ENCODE data around the gene PLA2G6. TPM values are rescaled to one million over a fixed set of nuclear protein-coding genes. Genes with fewer than 3 reads are reported as not detected.

The PLA2G6 gene
- total and polyA plus RNA-seq, 2 experiments from 2014 or later: 5.5 to 6.5 TPM

DNA sequence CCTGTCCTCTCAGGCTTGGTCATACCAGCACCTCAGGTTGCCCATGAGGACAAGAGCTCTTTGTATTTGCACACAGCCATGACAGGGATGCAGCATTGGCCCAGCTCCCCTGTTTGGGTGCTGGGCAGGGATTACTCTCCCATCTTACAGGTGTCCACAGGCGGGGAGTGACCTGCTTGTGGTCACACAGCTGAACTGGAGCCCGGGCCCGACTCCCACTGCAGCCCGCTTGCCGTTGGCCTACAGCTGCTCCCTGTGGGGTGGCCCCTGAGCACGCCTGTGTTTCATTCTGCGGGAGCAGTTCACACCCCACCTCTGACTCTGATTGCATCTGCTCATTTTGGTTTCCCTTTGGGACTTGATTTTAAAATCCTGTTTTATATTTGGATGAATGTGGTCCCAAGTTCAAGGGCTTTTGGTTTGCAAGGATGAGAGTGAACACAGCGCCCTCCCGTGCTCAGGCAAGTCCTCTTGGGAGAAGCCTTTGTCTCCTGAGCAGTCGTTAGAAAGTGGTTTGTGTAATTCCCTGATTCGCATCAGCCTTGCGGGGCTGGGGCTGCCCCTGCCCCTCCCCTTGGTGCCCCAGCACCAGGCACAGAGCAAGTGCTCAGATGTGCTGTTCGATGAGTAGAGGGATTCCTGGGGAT, 115.1 kb downstream of the PLA2G6 start:
- no peaks in the 10 kb centered on the region for H3K9me2 ChIP-seq (ENCODE audit: insufficient read depth)
- WGBS, 2 experiments (ENCODE audit: low coverage in 1 of 2, low lambda C conversion rate in 2 of 2, missing lambda C conversion rate in 2 of 2): 68 to 71% methylated on average over 13 of the region's 13 CpGs
- no peaks in the 10 kb centered on the region for H3K9me3 ChIP-seq (ENCODE audit: low read depth)
- in situ Hi-C loops (cut with MboI): no loop called here
- DNase-seq: no peak
- H3K9ac ChIP-seq: no peak overlapping the region
- H3K27ac ChIP-seq: no peak overlapping the region
- no peaks in the 10 kb centered on the region for H3K4me1 ChIP-seq (ENCODE audit: insufficient read depth)
- TF ChIP-seq EZH2 (IDR thresholded peaks at IDR 0.05; ENCODE audit: insufficient read depth, poor library complexity, severe bottlenecking) (no peak), EZH2phosphoT487 (IDR thresholded peaks at IDR 0.05; ENCODE audit: insufficient read depth, low read depth) (no peak)
- H3K27me3 ChIP-seq (replicated peaks; ENCODE audit: insufficient read depth): no peaks in the 10 kb centered on the region
- H3K4me2 ChIP-seq (ENCODE audit: unreplicated experiment): no peak overlapping the region
- no peak overlapping the region for H3K4me3 ChIP-seq
- no peaks in the 10 kb centered on the region for H4K20me1 ChIP-seq (ENCODE audit: insufficient read depth)
- no peaks in the 10 kb centered on the region for H3K79me2 ChIP-seq (ENCODE audit: insufficient read depth)
- H2AFZ ChIP-seq: no peak overlapping the region
- H3F3A ChIP-seq (ENCODE audit: insufficient read depth): no peaks in the 10 kb centered on the region
- no peaks in the 10 kb centered on the region for H3K36me3 ChIP-seq (ENCODE audit: low read depth)

DNA sequence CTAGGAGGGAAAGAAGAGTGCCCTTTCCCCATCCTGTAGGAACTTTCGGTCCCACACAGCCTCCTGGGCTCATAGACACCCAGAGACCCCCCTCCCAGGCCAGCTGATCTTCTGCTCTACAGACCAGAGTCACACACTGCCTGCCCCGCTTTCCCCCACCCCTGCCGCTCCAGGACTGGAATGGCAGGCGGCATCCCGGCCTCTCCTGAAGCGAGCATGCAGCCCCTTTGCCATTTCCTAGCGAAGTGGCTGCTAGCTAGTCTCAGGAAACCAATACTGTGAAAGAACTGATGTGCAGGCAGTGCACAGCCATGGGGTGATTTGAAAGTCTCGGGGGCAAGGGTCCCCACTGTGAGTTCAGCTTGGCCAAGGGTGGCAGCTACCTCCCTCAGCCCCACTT, 116.1 kb downstream of the PLA2G6 start:
- no peaks in the 10 kb centered on the region for H3K36me3 ChIP-seq (ENCODE audit: low read depth)
- TF ChIP-seq EZH2 (IDR thresholded peaks at IDR 0.05; ENCODE audit: insufficient read depth, poor library complexity, severe bottlenecking) (no peak), EZH2phosphoT487 (IDR thresholded peaks at IDR 0.05; ENCODE audit: insufficient read depth, low read depth) (no peak)
- WGBS, 2 experiments (ENCODE audit: low coverage in 1 of 2, low lambda C conversion rate in 2 of 2, missing lambda C conversion rate in 2 of 2): 91 to 98% methylated on average over 8 of the region's 8 CpGs
- no peaks in the 10 kb centered on the region for H3K9me3 ChIP-seq (ENCODE audit: low read depth)
- no peaks in the 10 kb centered on the region for H3K27me3 ChIP-seq (replicated peaks; ENCODE audit: insufficient read depth)
- no peak overlapping the region for H2AFZ ChIP-seq
- no peak overlapping the region for H3K27ac ChIP-seq
- H3K9ac ChIP-seq: no peak overlapping the region
- no peaks in the 10 kb centered on the region for H3K79me2 ChIP-seq (ENCODE audit: insufficient read depth)
- DNase-seq: no peak
- no peak overlapping the region for H3K4me3 ChIP-seq
- no peaks in the 10 kb centered on the region for H3K9me2 ChIP-seq (ENCODE audit: insufficient read depth)
- H3K4me1 ChIP-seq (ENCODE audit: insufficient read depth): no peaks in the 10 kb centered on the region
- H3F3A ChIP-seq (ENCODE audit: insufficient read depth): no peaks in the 10 kb centered on the region
- in situ Hi-C loops (cut with MboI): no loop called here
- no peaks in the 10 kb centered on the region for H4K20me1 ChIP-seq (ENCODE audit: insufficient read depth)
- no peak overlapping the region for H3K4me2 ChIP-seq (ENCODE audit: unreplicated experiment)

DNA sequence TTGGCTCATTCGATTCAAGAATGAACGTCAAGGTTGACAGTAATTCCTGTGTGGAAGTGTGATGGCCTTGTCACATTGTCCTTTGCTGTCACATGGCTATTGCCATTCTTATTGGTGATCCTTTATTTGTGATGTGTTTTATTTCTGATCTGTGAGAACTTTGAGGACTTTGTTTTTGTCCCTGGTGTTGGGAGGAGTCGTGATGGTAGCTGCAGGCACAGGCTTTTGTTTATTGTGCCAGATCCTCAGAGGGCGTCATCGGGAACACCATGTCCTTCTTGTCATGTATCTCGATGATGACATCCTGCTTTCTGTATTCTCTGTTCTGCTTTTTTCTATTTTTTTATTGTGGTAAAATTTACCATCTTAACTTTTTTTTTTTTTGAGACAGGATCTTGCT, 118.8 kb downstream of the PLA2G6 start:
- Histone ChIP-seq H3K27ac (no peak overlapping the region), H3K9ac (no peak overlapping the region), H3K4me3 (no peak overlapping the region), H3K4me2 (ENCODE audit: unreplicated experiment) (no peak overlapping the region), H3K9me3 (ENCODE audit: low read depth) (no peaks in the 10 kb centered on the region), H3K9me2 (ENCODE audit: insufficient read depth) (no peaks in the 10 kb centered on the region), H3K36me3 (ENCODE audit: low read depth) (no peaks in the 10 kb centered on the region), H3K79me2 (ENCODE audit: insufficient read depth) (no peaks in the 10 kb centered on the region), H2AFZ (no peak overlapping the region), H3K27me3 (replicated peaks; ENCODE audit: insufficient read depth) (no peaks in the 10 kb centered on the region), H3F3A (ENCODE audit: insufficient read depth) (no peaks in the 10 kb centered on the region), H3K4me1 (ENCODE audit: insufficient read depth) (no peaks in the 10 kb centered on the region), H4K20me1 (ENCODE audit: insufficient read depth) (no peaks in the 10 kb centered on the region)
- no peak for TF ChIP-seq EZH2phosphoT487 (IDR thresholded peaks at IDR 0.05; ENCODE audit: insufficient read depth, low read depth)
- TF ChIP-seq EZH2 (IDR thresholded peaks at IDR 0.05; ENCODE audit: insufficient read depth, poor library complexity, severe bottlenecking): no peak
- DNase-seq: no peak
- in situ Hi-C loops (cut with MboI): no loop called here
- WGBS, 2 experiments (ENCODE audit: low coverage in 1 of 2, low lambda C conversion rate in 2 of 2, missing lambda C conversion rate in 2 of 2): 20 to 25% methylated on average over 6 of the region's 6 CpGs

Small RNA genes lying within 50 kb of the gene (small RNA-seq; reads per million reads assigned to genes)
- 0.19 reads per million for gene RN7SL704P (ENCODE audit: low read depth, low replicate concordance)

Other genes with a start within 250 kb of the PLA2G6 start
- 0.22 TPM in 1 of 2 replicates, not detected in the other for gene C22orf23, start 228.2 kb downstream of the PLA2G6 start, total RNA-seq (2014; rRNA removed; shearing (Covaris generic))
- gene C22orf23, start 228.2 kb downstream of the PLA2G6 start, polyA plus RNA-seq (2016; fragmentation: Nextera tagmentation; extraction: Ambion mirVana): 0.82 and 1.1 TPM in 2 replicates
- 15.6 and 71.4 TPM in 2 replicates for gene POLR2F, start 228.1 kb downstream of the PLA2G6 start, total RNA-seq (2014; rRNA removed; shearing (Covaris generic))
- 146 and 148 TPM in 2 replicates for gene POLR2F, start 228.1 kb downstream of the PLA2G6 start, polyA plus RNA-seq (2016; fragmentation: Nextera tagmentation; extraction: Ambion mirVana)
- gene SOX10, start 197.3 kb downstream of the PLA2G6 start, total RNA-seq (2014; rRNA removed; shearing (Covaris generic)): not detected in 2 replicates
- gene SOX10, start 197.3 kb downstream of the PLA2G6 start, polyA plus RNA-seq (2016; fragmentation: Nextera tagmentation; extraction: Ambion mirVana): not detected in 2 replicates
- gene PICK1, start 124.4 kb downstream of the PLA2G6 start, total RNA-seq (2014; rRNA removed; shearing (Covaris generic)): 12.4 and 14.4 TPM in 2 replicates
- gene PICK1, start 124.4 kb downstream of the PLA2G6 start, polyA plus RNA-seq (2016; fragmentation: Nextera tagmentation; extraction: Ambion mirVana): 8.1 and 8.4 TPM in 2 replicates
- gene SLC16A8, start 97.6 kb downstream of the PLA2G6 start, total RNA-seq (2014; rRNA removed; shearing (Covaris generic)): 0.51 and 1.4 TPM in 2 replicates
- 0.52 and 1.3 TPM in 2 replicates for gene SLC16A8, start 97.6 kb downstream of the PLA2G6 start, polyA plus RNA-seq (2016; fragmentation: Nextera tagmentation; extraction: Ambion mirVana)
- 12.6 and 24.3 TPM in 2 replicates for gene BAIAP2L2, start 71.1 kb downstream of the PLA2G6 start, total RNA-seq (2014; rRNA removed; shearing (Covaris generic))
- 13.2 and 13.4 TPM in 2 replicates for gene BAIAP2L2, start 71.1 kb downstream of the PLA2G6 start, polyA plus RNA-seq (2016; fragmentation: Nextera tagmentation; extraction: Ambion mirVana)
- gene MAFF, start 20.2 kb upstream of the PLA2G6 start, total RNA-seq (2014; rRNA removed; shearing (Covaris generic)): 68.1 and 73.0 TPM in 2 replicates
- gene MAFF, start 20.2 kb upstream of the PLA2G6 start, polyA plus RNA-seq (2016; fragmentation: Nextera tagmentation; extraction: Ambion mirVana): 34.6 and 37.1 TPM in 2 replicates
- gene TMEM184B, start 91.2 kb upstream of the PLA2G6 start, total RNA-seq (2014; rRNA removed; shearing (Covaris generic)): 73.2 and 91.0 TPM in 2 replicates
- gene TMEM184B, start 91.2 kb upstream of the PLA2G6 start, polyA plus RNA-seq (2016; fragmentation: Nextera tagmentation; extraction: Ambion mirVana): 82.7 and 83.7 TPM in 2 replicates
- gene CSNK1E, start 135.6 kb upstream of the PLA2G6 start, total RNA-seq (2014; rRNA removed; shearing (Covaris generic)): 117 and 130 TPM in 2 replicates
- 46.9 and 48.1 TPM in 2 replicates for gene CSNK1E, start 135.6 kb upstream of the PLA2G6 start, polyA plus RNA-seq (2016; fragmentation: Nextera tagmentation; extraction: Ambion mirVana)

Data from GM23248 (cell line).